ENCODE measurements around the gene PER2. TPM values are rescaled to one million over a fixed set of nuclear protein-coding genes. Genes with fewer than 3 reads are reported as not detected.

Gene PER2
- total RNA-seq, 1 experiment from 2014 or later = 5.8 TPM

DNA sequence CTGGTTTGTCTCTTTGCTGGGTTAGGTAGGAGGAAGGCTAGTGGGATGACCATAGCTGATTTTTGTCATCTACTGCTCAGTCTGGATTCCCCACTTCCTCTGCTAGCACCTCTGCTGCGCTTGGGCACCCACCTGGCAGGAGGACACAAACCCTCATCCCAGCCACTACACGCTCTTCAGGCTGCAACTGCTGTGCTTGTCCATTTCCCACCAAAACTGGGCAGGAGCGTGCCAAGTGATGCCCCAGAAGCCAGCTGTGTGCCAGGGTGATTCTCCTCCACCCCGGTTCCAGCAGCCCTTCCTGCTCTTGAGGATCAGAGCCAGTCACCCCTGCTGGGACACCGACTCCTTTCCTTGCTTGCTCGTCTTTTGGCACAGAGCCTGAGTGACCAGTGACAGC is 15.7 kb upstream of the PER2 start:
- DNase-seq (ENCODE audit: low read depth in 1 of 2, low spot score in 2 of 2) = no peak
- no peak overlapping the region for H3K27ac ChIP-seq
- no peak overlapping the region for H3K4me3 ChIP-seq
- no peaks in the 10 kb centered on the region for H3K36me3 ChIP-seq
- H3K4me1 ChIP-seq (replicated peaks) = 0 out of 2 replicates have a peak, but pooled peaks cover 4% of the 10 kb centered on the region
- no peaks in the 10 kb centered on the region for H3K9me3 ChIP-seq (replicated peaks)
- H3K27me3 ChIP-seq (replicated peaks) = no peaks in the 10 kb centered on the region

GRCh38 chr2:238302751-238303150 is 14.3 kb upstream of the PER2 start:
- H3K4me3 ChIP-seq = no peak overlapping the region
- no peaks in the 10 kb centered on the region for H3K27me3 ChIP-seq (replicated peaks)
- DNase-seq (ENCODE audit: low read depth in 1 of 2, low spot score in 2 of 2) = no peak
- no peaks in the 10 kb centered on the region for H3K36me3 ChIP-seq
- H3K9me3 ChIP-seq (replicated peaks) = no peaks in the 10 kb centered on the region
- H3K27ac ChIP-seq = no peak overlapping the region
- H3K4me1 ChIP-seq (replicated peaks) = 0 out of 2 replicates have a peak, but pooled peaks cover 4% of the 10 kb centered on the region

- Histone ChIP-seq H3K9me3 (replicated peaks) (no peaks in the 10 kb centered on the region), H3K36me3 (no peaks in the 10 kb centered on the region), H3K4me1 (replicated peaks) (0 out of 2 replicates have a peak, but pooled peaks cover 4% of the 10 kb centered on the region), H3K27me3 (replicated peaks) (no peaks in the 10 kb centered on the region), H3K27ac (no peak overlapping the region), H3K4me3 (no peak overlapping the region)
- no peak for DNase-seq (ENCODE audit: low read depth in 1 of 2, low spot score in 2 of 2)
Measured at GRCh38 chr2:238302087-238302486, 13.7 kb upstream of the PER2 start.

GRCh38 chr2:238299803-238300202 is 11.4 kb upstream of the PER2 start:
- no peaks in the 10 kb centered on the region for H3K27me3 ChIP-seq (replicated peaks)
- no peak overlapping the region for H3K27ac ChIP-seq
- H3K4me1 ChIP-seq (replicated peaks) = 0 out of 2 replicates have a peak, but pooled peaks cover 4% of the 10 kb centered on the region
- no peak for DNase-seq (ENCODE audit: low read depth in 1 of 2, low spot score in 2 of 2)
- H3K4me3 ChIP-seq = no peak overlapping the region
- no peaks in the 10 kb centered on the region for H3K9me3 ChIP-seq (replicated peaks)
- no peaks in the 10 kb centered on the region for H3K36me3 ChIP-seq

DNA sequence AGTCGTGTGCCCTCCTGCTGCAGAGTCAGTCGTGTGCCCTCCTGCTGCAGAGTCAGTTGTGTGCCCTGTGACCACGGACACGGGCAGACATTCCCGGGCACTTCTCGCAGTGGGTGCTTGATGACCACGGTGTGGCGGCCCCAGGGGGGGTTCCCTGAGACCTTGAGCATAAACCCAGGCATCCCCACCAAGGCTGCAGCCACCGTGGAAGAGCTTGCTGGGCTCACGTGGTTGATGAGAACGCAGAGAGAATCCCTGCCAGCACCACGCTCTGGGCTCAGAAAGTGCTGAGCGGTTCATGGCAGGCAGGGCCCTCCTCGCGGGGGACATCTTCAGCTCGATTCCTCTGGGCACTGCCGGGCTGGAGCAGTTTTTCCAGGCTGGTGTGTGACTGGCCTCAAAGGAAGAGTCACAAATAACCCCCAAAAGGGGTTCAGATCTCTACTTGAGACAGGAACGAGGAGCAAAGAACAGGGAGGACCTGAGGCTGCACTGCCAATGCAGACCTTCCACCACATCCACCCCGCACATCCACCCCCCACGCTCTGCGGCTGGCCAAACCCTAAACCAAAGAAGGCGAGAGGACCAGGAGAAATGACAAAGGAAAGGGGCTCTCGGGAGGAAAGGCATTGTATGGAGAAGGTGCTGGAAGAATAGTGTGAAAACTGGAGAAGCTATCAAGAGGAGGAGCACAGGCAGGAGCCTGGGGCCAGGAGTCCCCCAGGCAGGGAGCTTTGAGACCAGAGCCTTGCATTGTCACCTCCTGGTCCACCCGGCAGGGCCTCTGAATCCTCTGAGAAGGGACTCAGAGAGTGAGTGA is 8.4 kb upstream of the PER2 start:
- no peak for DNase-seq (ENCODE audit: low read depth in 1 of 2, low spot score in 2 of 2)
- no peaks in the 10 kb centered on the region for H3K9me3 ChIP-seq (replicated peaks)
- H3K4me3 ChIP-seq = no peak overlapping the region
- H3K27ac ChIP-seq = no peak overlapping the region
- no peaks in the 10 kb centered on the region for H3K36me3 ChIP-seq
- H3K27me3 ChIP-seq (replicated peaks) = no peaks in the 10 kb centered on the region; the same call in 1 of the 2 replicates
- 0 out of 2 replicates have a peak, but pooled peaks cover under 1% of the 10 kb centered on the region for H3K4me1 ChIP-seq (replicated peaks)

GRCh38 chr2:238295144-238296112 is 7.0 kb upstream of the PER2 start:
- DNase-seq (ENCODE audit: low read depth in 1 of 2, low spot score in 2 of 2) = no peak
- no peak overlapping the region for H3K4me3 ChIP-seq
- no peak overlapping the region for H3K27ac ChIP-seq
- no peaks in the 10 kb centered on the region for H3K9me3 ChIP-seq (replicated peaks)
- H3K36me3 ChIP-seq = no peaks in the 10 kb centered on the region
- H3K27me3 ChIP-seq (replicated peaks) = no peaks in the 10 kb centered on the region; the same call in 1 of the 2 replicates
- peaks cover 3% of the 10 kb centered on the region for H3K4me1 ChIP-seq (replicated peaks)

DNA sequence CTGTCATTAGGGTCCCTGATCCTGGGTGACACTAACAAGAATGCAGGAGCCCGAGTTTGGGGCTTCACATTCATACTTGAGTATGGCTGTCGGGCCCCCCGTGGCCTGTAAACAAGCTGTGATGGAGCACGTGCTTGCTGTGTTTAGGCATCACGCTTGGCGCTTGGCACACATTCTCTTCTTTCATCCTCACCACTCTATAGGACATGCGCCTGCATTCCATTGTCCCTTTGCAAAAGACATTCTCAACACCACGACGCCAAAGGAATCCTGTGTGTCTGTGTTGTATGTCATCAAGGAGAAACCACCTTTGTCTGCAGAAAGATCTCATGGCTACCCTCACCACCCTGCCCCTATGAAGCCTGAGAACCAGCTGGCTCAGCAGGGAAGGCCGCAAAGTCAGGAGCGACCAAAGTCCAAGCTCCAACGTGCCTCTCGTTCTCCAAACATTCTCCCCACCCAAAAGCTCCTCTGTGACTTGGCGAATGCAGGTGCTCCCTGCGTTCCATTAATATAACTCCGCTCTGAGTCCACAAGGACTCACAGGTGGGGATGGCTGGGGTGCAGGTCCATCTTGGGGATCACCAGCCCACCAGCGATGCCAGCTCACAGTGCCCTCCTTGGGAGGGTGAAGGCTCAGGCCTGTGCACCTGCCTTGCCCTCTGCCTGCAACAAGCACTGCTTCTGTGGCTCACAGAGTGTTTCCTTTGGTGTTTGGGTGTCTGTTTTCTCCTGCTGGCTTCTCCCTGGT is 6.2 kb upstream of the PER2 start:
- no peak for DNase-seq (ENCODE audit: low read depth in 1 of 2, low spot score in 2 of 2)

GRCh38 chr2:238294046-238294392 is 5.6 kb upstream of the PER2 start:
- no peak overlapping the region for H3K27ac ChIP-seq
- H3K4me1 ChIP-seq (replicated peaks) = peaks cover 17% of the 10 kb centered on the region

More for the DNA sequence above, 6.2 kb upstream of the PER2 start:
- H3K27me3 ChIP-seq (replicated peaks) = no peaks in the 10 kb centered on the region; the same call in 1 of the 2 replicates
- H3K4me1 ChIP-seq (replicated peaks) = peaks cover 12% of the 10 kb centered on the region
- H3K27ac ChIP-seq = no peak overlapping the region
- H3K4me3 ChIP-seq = no peak overlapping the region
- H3K9me3 ChIP-seq (replicated peaks) = no peaks in the 10 kb centered on the region
- H3K36me3 ChIP-seq = no peaks in the 10 kb centered on the region

DNA sequence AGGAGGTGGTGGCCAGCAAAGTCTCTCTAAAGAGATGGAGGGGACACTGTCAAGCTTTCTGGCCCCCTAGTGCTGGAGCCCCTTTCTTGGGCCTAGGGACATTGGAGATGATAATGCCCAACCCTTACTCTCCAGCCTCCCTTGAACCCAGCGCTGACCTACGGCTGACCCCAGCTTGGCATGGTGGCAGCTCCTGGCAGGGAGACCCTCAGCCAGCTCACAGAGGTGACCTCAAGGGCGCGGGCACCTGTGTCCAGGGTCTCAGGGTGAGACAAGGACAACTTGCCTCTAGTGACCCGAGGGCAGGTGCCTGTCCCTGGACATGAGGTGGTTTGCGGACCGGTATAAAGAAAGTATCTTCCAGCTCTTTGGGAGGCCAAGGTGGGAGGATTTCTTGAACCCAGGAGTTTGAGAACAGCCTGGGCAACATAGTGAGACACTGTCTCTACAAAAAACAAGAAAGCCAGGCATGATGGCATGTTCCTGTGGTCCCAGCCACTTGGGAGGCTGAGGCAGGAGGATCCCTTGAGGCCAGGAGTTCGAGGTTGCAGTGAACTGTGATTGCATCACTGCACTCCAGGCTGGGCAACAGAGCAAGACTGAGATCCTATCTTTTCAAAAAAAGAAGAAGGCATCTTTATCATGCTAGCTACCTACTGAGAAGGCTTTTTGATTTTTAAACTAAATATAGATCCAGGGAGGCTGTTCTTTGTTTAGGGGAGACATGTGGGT is 3.3 kb upstream of the PER2 start:
- Histone ChIP-seq H3K4me1 (replicated peaks) (peaks cover 33% of the 10 kb centered on the region), H3K27me3 (replicated peaks) (no peaks in the 10 kb centered on the region; the same call in 1 of the 2 replicates), H3K36me3 (peaks cover 10% of the 10 kb centered on the region), H3K9me3 (replicated peaks) (no peaks in the 10 kb centered on the region), H3K4me3 (no peak overlapping the region), H3K27ac (no peak overlapping the region)
- no peak for DNase-seq (ENCODE audit: low read depth in 1 of 2, low spot score in 2 of 2)

More at GRCh38 chr2:238294046-238294392, 5.6 kb upstream of the PER2 start:
- Histone ChIP-seq H3K27me3 (replicated peaks) (no peaks in the 10 kb centered on the region; the same call in 1 of the 2 replicates), H3K9me3 (replicated peaks) (no peaks in the 10 kb centered on the region), H3K36me3 (no peaks in the 10 kb centered on the region), H3K4me3 (no peak overlapping the region)
- no peak for DNase-seq (ENCODE audit: low read depth in 1 of 2, low spot score in 2 of 2)

DNA sequence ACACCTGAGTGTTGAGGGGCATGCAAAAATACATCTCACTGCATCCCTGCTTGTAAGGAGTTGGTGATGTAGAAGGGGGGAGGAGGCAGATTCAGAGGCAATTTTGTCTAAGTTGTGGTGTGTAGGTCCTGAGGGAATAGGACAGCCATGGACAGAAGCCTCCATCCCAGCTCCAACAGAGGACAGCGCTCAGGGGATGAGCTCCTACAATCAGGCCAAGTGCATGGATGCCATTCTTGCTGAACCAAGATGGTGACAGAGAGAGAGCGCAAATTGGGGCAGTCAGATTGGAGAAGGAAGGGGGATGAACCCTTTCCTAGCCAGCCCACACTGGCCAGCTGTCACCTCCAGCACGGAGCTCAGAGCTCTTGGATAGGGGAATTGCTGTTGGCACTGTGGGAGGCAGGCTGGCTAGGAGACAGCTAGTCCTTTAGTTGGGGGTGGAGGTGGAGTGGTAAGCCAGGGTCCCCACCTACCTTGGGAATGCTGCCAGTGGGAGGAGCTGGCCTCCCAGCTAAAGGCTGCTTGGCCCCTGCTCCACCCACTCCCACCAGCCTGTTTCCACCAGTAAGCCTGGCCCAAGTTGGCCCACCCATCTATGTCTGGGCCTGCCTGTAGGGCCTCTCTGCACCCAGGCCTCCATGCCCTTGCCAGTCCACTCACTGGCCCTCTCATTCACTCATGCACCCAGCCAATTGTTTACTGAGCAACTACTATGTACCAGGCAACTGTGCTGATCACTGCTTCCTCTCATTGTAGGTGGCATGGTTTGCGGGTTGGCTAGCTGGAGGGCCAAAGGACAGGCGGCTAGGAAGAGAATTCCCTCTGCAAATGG is 2.5 kb upstream of the PER2 start:
- DNase-seq (ENCODE audit: low read depth in 1 of 2, low spot score in 2 of 2) = no peak
- no peak overlapping the region for H3K4me3 ChIP-seq
- H3K27ac ChIP-seq = no peak overlapping the region

DNA sequence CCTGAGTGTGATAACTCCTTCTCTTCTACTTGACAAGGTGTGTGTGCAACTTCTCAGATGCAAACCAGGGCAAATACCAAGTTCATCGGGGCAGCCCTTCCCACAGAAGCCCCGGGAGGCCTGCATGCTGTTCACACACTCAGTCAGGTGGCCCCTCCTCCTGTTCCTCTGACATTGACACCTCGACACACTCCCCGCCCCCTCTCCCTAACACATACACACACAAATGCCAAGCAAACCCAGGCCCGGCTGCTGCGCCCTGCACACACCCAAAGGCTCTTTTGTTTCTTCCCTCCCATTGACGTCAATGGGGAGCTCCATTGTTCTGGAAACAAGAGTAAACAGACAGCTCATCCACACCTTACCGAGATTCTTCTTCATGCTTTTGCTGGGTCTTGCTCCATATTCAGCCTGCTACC is 1.7 kb upstream of the PER2 start:
- 0 out of 2 replicates have a peak overlapping the region, but pooled peaks have one; percentile 84 for H3K27ac ChIP-seq
- peaks cover 49% of the 10 kb centered on the region for H3K4me1 ChIP-seq (replicated peaks)
- H3K27me3 ChIP-seq (replicated peaks) = no peaks in the 10 kb centered on the region; the same call in 1 of the 2 replicates
- peak; percentile 74 to 77 for DNase-seq (ENCODE audit: low read depth in 1 of 2, low spot score in 2 of 2)
- no peak overlapping the region for H3K4me3 ChIP-seq
- peaks cover 14% of the 10 kb centered on the region for H3K36me3 ChIP-seq
- no peaks in the 10 kb centered on the region for H3K9me3 ChIP-seq (replicated peaks)

More for the DNA sequence above, 2.5 kb upstream of the PER2 start:
- peaks cover 14% of the 10 kb centered on the region for H3K36me3 ChIP-seq
- H3K4me1 ChIP-seq (replicated peaks) = peaks cover 41% of the 10 kb centered on the region
- H3K27me3 ChIP-seq (replicated peaks) = no peaks in the 10 kb centered on the region; the same call in 1 of the 2 replicates
- H3K9me3 ChIP-seq (replicated peaks) = no peaks in the 10 kb centered on the region

- H3K27ac ChIP-seq = peak overlapping the region; percentile 84
- H3K27me3 ChIP-seq (replicated peaks) = no peaks in the 10 kb centered on the region; the same call in 1 of the 2 replicates
- no peak for DNase-seq (ENCODE audit: low read depth in 1 of 2, low spot score in 2 of 2)
- H3K9me3 ChIP-seq (replicated peaks) = no peaks in the 10 kb centered on the region
- H3K4me3 ChIP-seq = peak overlapping the region; percentile 80
- peaks cover 14% of the 10 kb centered on the region for H3K36me3 ChIP-seq
- peaks cover 51% of the 10 kb centered on the region for H3K4me1 ChIP-seq (replicated peaks)
Measured at GRCh38 chr2:238289574-238289973, 1.2 kb upstream of the PER2 start.
